GDM1 (cell line): Measurements from ENCODE around the gene WDR37.

Source experiments
- DNase-seq: peaks from one replicate; lab custom pipeline; 2025; lab: John Stamatoyannopoulos, UW

Gene WDR37

GRCh38 chr10:1127629-1128028 is 71.4 kb downstream of the WDR37 start:
- DNase-seq: no peak

- DNase-seq: no peak
Observed at GRCh38 chr10:1128115-1128514, 71.9 kb downstream of the WDR37 start.

GRCh38 chr10:1128649-1129048 is 72.5 kb downstream of the WDR37 start:
- DNase-seq: no peak

GRCh38 chr10:1130226-1130625 is 74.0 kb downstream of the WDR37 start:
- no peak for DNase-seq

- no peak for DNase-seq
Observed at GRCh38 chr10:1130995-1131790, 75.0 kb downstream of the WDR37 start.

- no peak for DNase-seq
Observed at GRCh38 chr10:1132584-1132983, 76.4 kb downstream of the WDR37 start.

- no peak for DNase-seq
Observed at GRCh38 chr10:1133495-1134045, 77.4 kb downstream of the WDR37 start.

GRCh38 chr10:1134156-1134555 is 78.0 kb downstream of the WDR37 start:
- no peak for DNase-seq

- DNase-seq: no peak
Observed at GRCh38 chr10:1136268-1136667, 80.1 kb downstream of the WDR37 start.

- DNase-seq: no peak
Observed at GRCh38 chr10:1137499-1138163, 81.4 kb downstream of the WDR37 start.

GRCh38 chr10:1138529-1138928 is 82.3 kb downstream of the WDR37 start:
- DNase-seq: no peak

GRCh38 chr10:1141261-1141660 is 85.1 kb downstream of the WDR37 start:
- DNase-seq: no peak

GRCh38 chr10:1141701-1142100 is 85.5 kb downstream of the WDR37 start:
- DNase-seq: no peak

- no peak for DNase-seq
Observed at GRCh38 chr10:1142596-1142995, 86.4 kb downstream of the WDR37 start.

- DNase-seq: no peak
Observed at GRCh38 chr10:1147810-1148209, 91.6 kb downstream of the WDR37 start.

GRCh38 chr10:1148855-1149605 is 92.8 kb downstream of the WDR37 start:
- no peak for DNase-seq

GRCh38 chr10:1149793-1150637 is 93.8 kb downstream of the WDR37 start:
- DNase-seq: no peak

- DNase-seq: no peak
Observed at GRCh38 chr10:1150638-1150955, 94.4 kb downstream of the WDR37 start.

GRCh38 chr10:1151076-1152033 is 95.2 kb downstream of the WDR37 start:
- no peak for DNase-seq

- DNase-seq: no peak
Observed at GRCh38 chr10:1152386-1153250, 96.4 kb downstream of the WDR37 start.
